Measurements from ENCODE around the gene STIP1.
"Not testable (repeated sequence)": the region's sequence is repeated elsewhere in the genome, so short reads cannot be mapped to it uniquely, and the experiment has no call there.

The STIP1 gene

GRCh38 chr11:64240435-64241240 is 54.7 kb downstream of the STIP1 start, which contains the start of gene FKBP2:
Gene FKBP2 (plus strand): TSS chr11:64241095. CDS start chr11:64242388, 1,293 bp downstream.
- peak; percentile 97 for DNase-seq

DNA sequence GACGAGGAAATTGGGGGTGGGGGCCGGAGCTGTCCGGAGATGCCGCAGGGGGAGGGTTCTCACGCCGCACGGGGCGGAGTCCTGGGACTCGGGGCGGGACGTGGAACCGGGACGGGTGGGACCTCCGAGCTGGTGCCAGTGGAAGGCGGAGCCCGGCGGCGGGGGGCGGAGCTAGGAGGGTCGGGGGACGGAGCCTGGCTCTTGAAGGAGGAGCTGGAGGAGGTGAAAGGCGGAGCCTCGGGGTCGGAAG is 55.2 kb downstream of the STIP1 start:
- DNase-seq = peak; percentile 100

GRCh38 chr11:64241491-64242374 is 55.8 kb downstream of the STIP1 start:
- DNase-seq = no peak

DNA sequence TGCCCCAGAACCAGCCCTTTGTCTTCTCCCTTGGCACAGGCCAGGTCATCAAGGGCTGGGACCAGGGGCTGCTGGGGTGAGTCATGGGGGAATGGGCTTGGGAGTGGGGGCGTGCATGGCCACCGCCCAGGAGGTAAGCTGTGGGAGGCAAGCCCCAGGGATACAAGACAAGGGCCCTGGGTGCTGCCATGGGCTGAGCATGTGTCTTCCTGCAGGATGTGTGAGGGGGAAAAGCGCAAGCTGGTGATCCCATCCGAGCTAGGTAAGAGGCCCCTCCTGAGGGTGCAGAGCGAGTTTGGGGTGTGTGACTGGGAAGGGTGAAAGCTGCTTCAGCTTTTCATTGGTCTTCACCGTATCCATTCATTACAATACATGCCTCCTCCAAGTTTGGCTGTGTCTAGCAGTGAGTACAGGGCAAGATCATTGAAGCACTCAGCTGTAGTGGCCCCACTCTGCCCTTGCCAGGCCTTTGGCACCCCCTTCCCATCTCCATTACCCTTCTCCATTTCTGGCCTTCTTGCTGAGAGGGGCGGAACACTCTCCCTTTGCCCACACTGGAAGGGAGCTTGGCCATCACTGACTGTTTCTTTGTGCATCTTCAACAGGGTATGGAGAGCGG is 57.4 kb downstream of the STIP1 start:
- no peak for DNase-seq

- DNase-seq = no peak
These were observed 58.1 kb downstream of the STIP1 start for GRCh38 chr11:64244107-64244506.

- DNase-seq = no peak
These were observed 59.0 kb downstream of the STIP1 start for GRCh38 chr11:64244966-64245365.

DNA sequence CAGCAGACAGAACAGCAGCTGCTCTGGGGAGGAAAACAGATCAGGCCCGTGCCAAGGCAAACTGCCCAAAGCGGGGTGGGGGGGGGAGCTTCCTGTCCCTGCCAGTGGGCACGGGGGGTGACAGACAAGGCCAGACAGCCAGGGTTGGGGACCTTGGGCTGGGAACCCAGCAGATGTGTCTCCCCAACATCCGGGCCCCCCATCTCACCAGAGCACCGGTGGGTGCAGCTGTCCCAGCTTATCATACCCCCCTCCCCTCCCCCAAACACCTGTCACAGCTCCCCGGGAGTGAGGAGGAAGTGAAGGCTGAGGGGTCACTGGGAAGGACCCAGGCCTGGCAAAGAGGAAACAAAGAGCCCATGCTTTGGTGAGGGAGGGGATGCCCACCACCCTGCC is 59.4 kb downstream of the STIP1 start:
- no peak for DNase-seq

GRCh38 chr11:64245797-64246620 is 60.0 kb downstream of the STIP1 start:
- peak; percentile 83 for DNase-seq

DNA sequence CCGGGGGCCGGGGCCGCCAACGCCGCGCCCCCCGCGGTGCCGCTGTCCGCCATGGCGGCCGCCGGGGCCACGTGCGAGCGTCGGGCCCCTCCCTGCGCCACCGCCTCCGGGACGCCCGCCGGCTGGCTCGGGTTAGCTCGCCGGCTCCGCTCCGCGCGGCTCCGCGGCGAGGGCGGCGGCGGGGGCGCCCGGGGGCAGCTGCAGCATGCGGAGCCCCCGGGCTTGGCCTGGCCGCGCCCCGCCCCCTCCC is 60.6 kb downstream of the STIP1 start:
- DNase-seq = not testable (repeated sequence)

DNA sequence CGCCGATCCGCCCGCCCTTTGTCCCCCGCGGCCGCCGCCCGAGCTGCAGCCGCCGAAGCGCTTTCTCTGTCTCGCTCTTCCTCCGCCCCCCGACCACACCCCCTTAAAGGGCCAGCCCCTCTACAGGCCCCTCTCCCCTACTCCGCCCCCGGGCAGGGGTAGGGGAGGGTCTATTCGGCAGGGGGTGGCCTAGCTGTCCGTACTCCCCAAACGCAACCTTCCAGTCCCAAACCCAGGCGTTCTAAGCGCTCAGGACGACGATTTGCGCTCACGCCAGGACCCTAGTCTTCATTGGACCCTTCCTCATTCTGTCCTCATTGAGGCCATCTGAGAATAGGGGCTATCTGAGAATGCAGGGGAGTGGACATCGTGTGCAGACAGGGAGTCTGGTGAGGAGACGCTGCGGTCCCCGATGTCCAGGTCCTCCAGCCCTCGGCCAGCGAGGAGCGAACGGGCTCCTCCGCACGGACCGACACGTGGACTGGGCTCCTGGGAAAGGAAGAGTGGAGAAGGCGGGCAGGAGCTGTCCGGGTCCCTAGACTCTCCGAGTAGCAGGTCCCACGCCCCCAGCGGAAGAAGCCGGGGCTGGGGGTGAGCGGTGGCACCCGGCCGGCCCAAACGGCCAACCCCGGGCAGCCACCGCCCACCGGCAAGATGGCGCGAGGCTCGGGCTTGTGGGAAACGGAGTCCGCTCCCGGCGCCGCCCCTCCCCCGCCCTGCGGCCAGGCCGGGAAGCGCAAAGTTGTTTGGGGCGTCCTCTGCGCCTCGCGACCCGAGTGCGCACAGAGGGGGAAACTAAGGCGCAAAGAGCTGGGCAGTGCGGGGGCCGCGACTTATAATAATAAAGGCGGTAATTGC is 61.1 kb downstream of the STIP1 start, which contains the start of gene PPP1R14B:
Gene PPP1R14B (minus strand): TSS at position 73 of the 858 bp plus-strand sequence. CDS start 270 bp downstream, outside the sequence.
- DNase-seq = peak; percentile 80

- no peak for DNase-seq
These were observed 62.0 kb downstream of the STIP1 start for GRCh38 chr11:64247729-64248531.

DNA sequence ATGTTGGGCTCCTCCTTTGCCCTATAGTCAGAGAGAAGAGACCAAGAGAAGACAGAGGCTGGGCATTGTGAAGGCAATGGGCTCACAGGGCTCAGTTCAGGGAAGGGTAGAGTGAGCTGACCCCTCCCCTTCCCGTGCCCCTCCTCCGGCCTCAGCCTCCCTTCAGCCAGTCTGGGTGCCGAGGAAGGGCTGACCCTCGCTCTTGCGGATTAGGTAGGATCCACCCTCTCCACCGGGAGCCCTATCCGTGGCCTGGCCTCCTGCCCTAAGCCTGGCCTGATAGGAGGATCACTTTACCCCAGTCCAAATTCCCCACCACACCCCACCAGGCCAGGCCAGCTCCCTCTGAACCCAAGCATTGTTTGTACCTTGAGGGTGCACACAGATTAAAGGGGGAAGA is 62.6 kb downstream of the STIP1 start:
- DNase-seq = no peak

DNA sequence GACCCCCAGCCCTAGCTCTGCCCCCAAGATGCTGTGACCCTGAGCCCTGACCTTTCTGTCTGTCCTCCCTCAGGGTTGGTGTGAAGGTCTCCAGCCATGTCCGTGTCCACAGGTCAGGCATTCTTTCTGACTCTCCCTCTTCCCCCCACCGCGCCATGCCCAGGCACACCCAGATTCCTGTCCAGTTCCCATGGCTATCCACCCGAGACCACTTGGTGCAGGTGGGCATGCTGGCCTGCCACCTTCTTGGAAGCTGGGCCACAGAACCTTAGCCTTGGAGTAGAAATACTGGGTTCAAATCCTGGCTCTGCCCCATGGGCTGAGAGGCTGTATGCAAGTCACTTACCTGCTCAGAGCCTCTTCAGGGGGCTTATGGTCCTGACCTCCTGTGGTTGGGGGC is 63.1 kb downstream of the STIP1 start:
- DNase-seq = no peak

DNA sequence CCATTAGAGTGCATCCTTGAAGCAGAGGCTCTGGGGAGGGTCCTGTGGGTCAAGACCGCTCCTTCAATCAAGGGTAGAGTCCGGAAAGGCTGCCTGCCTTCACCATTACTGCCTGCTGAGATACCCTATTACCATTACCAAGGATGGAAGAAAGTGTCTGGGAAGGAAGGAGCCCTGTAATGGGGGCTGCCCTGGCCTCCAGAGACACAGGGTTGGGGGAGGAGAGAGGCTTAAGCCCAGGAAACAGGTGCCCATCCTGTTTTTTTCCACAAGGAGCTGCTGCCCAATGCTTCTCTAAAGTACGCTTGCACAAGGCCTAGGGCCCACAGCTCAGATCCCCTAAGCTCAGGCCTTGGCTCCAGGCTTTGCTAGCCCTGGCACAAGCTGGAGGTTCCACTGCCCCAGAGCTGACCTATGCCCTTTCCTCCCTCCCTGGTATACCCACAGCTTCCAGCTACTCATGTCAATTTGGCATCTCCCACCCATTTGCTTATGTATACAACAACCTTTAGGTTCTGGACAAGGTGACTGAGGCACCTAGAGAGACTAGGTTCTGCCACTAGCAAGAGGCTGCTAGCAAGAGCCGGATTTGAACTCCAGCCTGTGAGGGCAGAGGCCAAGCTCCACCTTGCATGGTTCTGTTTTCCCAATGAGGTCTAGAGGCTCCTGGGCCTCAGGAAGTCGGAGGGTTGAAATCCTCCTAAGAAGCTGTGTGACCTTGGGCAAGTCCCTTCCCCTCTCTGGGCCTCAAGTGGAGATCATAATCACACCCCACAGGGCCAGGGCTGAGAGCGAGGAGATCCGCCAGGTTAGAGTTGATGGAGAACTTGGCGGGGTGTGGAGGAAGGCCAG is 63.8 kb downstream of the STIP1 start:
- DNase-seq = no peak

DNA sequence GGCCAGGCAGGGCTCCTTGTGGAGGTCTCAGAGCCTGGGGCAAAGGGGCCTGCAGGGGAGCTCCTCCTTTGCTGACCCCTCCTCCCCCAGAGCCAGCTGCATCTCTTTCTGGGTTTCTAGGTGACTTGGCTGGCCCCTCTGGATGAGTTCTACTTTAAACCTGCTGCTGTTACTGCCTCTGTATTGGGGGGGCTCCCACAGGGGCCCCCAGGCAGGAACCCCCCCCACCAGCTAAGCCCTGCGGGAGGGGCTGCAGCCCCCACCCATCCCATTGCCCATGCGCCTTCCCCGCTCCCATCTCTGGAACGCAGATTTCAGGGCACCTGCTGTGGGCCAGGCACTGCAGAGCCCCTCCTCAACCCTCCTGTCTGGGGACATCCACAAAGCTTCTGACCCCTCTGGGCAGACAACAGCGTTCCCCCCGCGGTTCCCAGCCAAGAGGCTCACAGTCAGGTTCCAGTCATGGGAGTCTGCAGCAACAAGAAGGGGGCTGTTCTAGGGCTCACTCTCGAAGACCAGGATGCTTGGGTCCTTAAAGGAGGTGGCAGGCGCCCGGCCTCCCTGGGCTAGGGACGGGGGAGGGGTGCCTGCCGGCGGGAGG is 64.5 kb downstream of the STIP1 start:
- DNase-seq = no peak

DNA sequence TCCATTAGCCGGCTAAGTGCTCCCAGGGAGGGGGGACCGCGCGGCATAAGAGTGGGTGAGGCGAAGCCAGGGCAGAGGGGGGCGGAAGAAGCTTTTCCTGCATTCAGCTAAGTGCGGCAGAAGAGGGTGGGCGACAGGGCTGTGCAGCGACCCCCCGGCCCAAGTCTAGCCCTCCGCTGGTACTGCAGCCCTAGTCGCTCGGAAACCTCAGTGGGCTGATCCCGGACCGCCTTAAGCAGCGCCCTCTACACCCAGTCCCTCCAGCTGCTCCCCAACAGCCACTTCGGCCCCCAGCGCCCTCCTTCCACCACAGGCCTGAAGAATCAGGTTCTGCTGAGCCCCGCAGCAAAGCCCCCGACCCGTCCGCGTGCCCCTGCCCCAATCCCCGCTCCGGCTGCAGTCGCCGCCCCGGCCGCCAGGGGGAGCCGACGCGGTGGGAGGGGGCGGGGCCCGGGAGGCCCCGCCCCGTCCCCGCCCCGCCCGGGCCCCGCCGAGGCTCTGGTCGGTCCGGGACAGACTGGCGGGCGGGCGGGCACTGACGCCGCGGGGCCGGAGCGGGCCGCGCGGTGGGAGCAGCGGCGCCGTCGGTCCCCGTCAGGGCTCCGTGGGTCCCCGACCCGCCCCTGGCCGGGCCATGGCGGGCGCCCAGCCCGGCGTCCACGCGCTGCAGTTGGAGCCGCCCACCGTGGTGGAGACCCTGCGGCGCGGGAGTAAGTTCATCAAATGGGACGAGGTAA is 65.2 kb downstream of the STIP1 start, which contains the start of gene PLCB3:
Gene PLCB3 (plus strand): TSS at position 515 of the 737 bp plus-strand sequence. CDS start 120 bp downstream, at position 635.
- peak; percentile 52 for DNase-seq

GRCh38 chr11:64251753-64252002 is 65.7 kb downstream of the STIP1 start:
- no peak for DNase-seq

DNA sequence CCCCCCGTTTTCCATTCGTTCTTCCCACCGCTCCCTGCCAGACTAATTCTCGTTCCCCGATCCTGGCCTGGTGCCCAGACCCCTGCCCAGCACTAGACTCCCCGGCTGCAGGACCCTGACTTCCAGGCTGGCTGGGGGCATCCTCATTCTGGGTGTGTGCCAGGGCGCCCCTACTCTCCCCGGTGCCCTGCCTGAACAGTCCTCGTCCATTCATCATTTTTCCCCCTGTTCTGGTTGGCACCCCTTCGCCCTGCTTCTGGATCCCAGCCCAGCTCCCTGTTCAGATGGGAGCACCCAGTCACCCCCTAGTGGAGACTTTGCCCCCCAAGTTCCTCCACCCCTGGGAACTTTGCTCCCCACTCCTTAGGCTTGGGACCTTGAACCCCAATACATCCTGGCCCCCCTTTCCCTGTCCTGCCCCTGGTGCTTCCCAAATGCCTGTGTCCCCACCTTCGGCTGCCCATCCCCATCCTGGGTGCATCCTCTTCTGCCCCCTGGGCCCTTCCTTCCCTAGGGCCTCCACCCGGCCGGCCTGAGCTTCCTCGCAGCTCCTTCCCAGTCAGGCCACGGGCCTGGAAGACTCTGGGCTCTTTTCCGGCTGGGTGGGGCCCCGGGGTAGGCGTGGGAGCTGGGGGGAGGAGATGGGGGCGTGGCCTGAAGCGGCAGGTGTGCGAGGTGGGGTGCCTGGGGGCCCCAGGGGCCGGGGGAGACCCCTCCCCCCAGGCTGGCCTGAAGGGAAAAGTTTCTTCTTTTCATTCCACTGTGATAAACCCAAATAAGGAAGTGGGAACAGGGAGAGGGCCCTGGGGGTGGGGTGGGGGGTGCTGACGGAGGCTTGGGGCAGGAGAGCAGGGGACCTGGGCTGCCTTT is 66.3 kb downstream of the STIP1 start:
- DNase-seq = no peak

Data from stimulated activated CD4-positive, alpha-beta T cell treated with anti-CD3 and anti-CD28 coated beads, Interleukin-1b, Interleukin-23, amount 100 ng/mL, for 48 hours (primary cell).